HG03460 (cell line): ENCODE data around the gene GDNF.
A peak's percentile ranks its signal among the peaks of the same experiment; 100 is the strongest.

Experiments
- ATAC-seq: cut with Tn5 transposase; IDR thresholded peaks from one replicate; pipeline ENCODE4 v1.9.1; 2021; ENCODE audit not compliant: unreplicated experiment

The GDNF gene

DNA sequence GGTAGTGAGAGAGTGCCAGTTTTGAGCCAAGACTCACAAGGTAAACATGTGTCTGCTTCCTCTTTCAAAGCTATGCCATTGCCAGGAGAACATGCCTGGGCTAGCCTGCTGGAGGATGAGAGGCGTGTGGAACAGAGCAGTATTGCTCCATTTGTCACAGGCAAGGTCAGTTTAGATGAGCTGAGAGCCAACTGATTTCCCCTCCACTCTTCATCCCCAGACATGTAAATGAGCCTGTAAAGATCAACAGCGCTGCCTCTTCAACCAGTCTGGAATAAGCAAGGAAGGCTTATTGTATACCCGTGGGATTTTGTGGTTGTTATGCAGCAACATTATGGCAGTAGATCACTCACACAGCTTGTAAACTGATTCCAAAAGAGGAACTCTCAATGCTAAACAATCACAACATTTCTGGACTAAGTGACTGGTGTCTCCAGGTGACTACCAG is 8.2 kb upstream of the GDNF start:
- ATAC-seq = peak; percentile 52

DNA sequence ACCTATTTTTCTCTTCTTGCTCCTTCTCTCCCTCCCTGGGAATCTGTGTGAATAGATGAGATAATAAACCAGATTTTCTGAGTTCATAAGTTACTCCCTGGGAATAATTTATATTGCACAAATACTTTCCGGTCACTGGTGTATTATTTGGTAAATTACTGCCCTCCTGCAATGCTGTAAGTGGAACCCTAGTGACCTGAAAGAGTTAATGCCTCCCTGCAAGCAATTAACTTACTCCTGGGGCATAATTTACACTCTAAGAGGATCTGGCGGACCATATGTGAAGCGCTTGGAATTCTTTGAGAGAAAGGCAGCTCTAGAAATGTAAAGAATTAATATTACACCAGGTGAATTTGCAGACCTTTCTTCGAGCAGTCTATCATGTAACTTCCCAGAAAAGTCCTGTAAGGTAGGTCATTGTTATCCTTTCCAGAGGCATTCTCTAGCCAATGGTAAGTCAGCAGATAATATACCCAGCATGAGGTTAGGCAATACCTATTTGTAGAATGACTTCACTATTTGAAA is 7.0 kb upstream of the GDNF start:
- no peak for ATAC-seq

DNA sequence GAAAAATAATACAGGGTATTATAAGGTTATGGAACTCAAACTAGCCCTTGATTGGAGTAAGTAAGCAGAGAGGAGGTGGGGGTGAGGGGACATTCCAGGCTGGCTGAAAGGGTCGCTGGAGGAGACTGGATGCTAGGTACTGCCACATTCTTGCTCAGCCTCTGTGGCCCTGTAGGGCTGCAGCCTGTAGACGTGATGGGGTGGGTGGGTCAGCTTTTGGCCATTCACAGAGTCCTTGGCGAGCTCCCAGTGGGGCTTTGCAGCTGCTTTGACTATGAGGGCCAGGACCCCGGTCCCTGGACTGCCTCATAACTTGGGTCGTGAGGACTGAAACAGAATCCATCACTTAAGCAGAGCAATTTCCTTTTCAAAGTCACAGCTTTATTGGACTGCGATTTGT is 4.2 kb upstream of the GDNF start:
- no peak for ATAC-seq

DNA sequence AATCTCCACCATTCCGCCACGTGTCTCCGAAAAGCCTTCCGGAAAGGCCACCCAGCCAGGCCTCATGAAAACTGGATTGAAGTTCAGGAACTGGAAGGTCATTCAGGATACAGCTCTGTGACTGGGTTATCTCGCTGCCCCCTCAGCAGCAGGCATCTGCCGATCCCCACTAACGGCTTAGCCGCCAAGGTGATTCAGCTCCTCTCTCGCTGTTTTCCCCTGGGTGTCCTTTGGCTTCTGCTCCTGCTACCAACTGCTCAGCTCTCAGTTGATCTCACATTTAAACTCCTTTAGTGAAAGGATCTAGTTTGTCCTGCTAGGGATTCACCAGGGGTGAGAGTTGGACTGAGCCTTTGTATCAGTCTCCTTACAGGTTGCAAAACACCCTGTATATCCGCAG is 2.2 kb upstream of the GDNF start:
- ATAC-seq = no peak

DNA sequence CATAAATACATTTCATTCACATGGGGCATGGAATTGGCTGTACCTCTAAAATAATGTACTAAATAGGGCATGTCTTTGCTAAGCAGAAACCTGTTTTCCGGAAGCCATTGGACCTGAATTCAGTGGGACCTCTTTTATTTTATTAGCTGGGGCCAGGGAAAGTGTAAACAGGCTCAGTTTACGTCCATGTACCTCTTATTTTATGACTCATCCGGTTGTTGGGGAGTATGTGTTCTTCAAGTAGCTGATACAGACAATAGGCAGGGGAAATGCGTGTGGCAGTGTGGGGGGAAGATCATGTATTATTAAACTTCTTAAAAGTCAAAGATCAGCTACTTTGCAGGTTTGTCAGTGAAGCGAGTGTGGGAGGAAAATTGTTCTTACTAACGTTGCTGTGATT is 1.4 kb upstream of the GDNF start:
- no peak for ATAC-seq

DNA sequence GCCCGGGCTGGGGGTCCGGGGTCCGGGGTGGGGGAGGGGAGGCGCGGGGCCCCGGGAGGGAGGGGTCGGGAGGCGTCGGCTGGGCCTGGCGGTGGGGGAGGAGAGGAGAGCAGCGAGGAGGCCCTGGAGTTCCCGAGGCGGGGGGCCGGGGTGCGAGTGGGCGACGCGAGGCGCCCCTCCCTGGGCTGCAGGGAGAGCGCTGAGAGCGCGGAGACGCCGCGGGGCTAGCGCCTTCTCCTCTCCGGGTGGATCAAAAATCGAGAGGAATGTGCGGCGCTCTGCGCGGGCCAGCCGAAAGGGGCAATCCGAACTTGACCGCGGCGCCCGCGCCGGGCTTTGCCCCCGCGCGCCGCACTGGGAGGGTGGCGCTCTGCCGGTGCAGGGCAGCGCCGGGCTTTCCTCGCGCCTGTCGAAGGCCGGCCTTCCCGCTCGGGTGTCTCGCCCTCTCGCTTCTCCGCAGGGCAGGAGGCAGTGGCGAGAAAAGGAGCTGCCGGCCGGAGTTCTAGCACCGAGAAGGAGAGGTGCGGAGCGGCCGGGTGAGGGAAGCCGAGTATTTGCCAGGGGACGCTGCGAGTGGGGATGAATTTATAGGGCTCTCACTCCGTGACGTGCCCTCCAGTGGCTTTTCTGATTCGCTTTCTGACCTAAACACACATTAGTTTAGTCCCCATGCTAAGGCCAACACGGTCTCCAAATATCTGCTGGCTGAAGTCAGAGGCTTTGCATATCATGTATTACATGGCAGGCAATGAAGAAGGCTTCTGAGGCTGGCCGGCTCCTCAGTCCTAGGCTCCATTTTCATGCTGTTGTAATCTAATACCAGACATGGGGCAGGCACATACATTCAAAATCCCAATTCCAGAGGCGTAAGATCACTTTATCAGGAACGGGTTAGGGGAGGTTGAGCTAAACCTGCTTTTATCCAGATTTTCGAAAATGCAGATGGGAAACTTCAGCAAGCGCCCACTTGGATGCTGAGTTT is 503 bp upstream of the GDNF start:
- no peak for ATAC-seq

DNA sequence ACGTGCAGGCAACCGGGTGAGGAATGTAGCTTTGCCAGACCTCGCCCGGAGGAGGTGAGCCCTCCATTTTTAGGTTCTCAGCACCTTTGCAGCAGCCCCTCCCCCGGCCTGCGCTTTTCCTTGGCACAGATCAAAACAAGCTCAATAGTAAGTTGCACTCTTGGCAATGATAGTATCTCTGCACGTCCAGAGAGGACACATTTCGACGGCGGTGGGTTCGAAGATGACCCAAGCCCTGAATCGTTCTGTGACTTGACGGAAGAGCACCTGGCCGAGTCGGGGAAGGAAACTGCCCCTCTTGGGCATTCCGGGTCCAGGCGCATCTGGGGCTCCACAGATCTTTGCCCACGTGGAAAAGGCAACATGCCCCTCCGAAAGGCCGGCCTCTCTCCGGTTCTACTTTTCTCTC is 904 bp downstream of the GDNF start:
- no peak for ATAC-seq

DNA sequence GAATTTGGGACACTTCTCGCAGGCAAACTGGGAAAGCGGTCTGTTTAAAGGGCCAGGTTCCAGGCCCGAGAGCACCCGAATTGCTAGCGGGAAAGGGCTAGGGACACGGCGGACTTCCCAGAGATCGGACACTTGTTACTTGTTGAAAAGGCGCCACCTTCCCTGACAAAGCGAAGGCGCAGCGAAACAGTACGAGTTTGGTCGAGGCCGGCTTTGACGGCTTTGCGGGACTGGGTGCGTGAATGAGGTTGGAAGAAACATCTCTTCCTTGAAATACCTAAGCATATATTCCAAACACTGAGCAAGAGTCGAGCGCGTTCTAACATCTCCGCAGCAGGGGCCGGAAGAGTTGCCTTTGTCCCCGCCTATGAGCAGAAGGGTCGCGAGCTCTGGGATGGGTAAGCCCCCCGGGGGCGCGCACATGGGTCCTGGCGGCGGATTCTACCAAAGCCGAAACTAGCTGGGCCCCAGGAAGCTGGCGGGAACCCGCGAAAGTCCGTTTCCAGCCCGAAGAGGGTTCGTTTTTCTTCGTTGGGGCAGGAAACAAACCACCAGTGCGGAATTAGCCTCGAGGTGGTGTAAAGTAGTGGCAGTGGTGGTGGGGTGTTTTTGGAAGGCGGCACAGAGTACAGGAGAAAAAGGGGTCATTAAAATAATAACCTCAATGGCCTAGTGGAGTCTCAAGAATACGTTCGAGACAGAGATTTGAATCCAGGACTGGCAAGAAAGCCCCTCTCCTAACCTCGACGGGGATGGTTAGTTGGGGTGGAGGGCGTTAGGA is 1.5 kb downstream of the GDNF start:
- no peak for ATAC-seq

DNA sequence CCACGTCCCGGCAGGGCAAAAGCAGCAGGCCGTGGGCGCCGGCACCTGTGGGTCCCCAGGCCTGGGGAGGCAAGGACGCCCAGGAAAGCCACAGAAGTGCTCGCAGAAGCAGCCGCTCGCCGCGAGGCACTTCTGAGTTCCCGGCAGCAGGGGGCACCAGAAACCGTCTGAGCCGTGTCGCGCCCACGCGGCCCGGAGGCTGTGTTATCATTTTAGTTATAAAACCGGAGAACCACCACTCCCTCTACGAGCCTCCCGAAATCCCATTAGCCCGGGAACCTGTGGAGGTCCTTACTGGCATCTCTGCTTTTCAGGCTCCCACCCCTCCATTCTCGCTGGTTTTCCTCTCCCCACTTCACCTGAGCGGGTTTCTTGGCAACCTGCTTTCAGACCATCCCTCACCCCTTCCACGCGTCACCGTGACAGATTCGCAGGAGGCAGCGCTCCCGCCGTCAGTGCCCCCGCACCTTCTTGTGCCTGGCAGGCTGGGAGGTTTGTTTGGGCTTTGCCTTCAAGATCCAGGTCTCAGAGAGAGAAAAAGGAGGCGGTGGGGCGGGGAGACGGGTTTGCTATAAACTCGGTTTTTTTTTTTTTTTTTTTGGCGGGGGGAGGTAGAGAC is 2.3 kb downstream of the GDNF start:
- peak; percentile 54 for ATAC-seq

DNA sequence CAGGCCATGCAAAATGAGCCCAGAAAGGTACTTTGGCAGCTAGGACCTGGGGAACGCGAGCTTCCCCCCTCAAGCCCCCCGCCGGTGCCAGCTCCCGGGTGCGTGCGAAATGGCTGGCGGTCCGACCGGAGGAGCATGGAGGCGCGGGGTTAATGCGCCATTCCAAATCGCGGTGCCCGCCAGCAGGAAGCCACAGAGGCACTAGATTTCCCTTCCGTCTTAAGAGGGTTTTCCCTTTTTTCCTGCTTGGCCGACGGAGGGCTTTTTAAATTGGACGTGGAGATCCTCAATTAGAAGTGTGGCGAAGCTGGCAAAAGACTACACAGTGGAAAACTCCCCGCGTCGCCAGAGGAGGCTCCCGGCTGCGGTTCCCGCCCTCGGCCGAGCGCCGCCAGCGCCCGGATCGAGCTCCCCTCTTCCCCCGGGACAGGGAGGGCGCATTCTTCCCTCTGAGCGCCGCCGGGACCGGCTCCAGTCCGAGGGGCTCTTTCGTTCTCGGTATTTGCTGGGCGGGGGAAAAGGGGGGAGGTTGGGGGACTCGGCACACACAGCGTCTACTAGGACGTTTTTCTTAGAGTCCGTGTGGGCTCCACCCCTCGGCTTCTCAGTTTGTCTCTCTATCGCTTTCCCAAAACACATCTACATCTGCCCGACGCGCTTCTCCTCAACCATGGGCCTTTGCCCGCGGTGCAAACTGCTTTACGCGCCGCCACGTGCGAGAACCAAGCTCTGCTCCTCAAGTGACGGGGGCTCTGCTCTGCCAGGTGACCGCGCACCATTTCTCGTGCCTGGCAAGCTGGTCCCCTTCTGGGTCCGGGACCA is 3.0 kb downstream of the GDNF start:
- no peak for ATAC-seq

DNA sequence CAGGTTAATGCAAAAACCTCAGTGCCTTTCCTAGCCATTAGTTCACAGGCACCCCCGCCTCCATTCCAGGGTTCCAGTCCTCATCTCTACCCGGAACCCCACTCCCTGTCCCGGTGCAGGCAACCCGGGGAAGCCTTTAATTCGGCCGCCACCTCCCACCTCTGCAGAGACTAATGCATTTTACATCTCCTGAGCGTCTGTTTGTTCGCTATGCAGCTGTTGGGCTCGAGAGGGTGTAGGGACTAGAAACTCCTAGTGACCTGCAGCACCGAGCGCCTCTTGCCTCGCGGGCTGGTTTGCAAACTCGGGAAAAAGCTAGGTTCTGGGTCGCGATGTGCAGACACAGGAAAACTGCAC is 3.6 kb downstream of the GDNF start:
- ATAC-seq = no peak

DNA sequence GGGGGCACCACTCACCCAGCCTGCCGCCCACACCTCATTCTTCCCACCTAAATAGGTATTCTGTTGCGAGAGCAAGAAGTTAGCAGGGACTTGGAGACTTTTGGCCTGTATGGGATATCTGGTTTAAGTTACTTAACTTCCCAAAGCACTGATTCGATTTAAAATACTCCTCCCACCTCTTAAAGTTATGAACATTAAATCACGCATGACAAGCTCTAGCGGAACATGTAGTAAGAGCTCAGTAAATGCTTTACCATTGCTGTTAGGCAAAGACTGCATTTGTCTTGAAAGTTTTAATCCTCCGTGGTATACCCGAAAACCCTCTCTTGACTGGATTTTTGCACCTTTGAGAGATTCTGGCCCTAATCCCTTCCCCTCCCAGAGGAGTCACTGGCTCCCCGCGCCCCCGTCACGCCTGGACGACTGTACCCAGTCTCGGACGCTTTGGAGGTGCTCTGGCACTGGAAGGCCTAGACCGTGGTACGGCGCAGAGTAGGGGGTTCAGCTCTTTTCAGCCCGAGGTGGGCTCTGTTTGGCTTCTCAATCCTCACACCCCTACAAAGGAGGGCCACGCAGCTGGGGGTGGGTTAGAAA is 4.4 kb downstream of the GDNF start:
- no peak for ATAC-seq

DNA sequence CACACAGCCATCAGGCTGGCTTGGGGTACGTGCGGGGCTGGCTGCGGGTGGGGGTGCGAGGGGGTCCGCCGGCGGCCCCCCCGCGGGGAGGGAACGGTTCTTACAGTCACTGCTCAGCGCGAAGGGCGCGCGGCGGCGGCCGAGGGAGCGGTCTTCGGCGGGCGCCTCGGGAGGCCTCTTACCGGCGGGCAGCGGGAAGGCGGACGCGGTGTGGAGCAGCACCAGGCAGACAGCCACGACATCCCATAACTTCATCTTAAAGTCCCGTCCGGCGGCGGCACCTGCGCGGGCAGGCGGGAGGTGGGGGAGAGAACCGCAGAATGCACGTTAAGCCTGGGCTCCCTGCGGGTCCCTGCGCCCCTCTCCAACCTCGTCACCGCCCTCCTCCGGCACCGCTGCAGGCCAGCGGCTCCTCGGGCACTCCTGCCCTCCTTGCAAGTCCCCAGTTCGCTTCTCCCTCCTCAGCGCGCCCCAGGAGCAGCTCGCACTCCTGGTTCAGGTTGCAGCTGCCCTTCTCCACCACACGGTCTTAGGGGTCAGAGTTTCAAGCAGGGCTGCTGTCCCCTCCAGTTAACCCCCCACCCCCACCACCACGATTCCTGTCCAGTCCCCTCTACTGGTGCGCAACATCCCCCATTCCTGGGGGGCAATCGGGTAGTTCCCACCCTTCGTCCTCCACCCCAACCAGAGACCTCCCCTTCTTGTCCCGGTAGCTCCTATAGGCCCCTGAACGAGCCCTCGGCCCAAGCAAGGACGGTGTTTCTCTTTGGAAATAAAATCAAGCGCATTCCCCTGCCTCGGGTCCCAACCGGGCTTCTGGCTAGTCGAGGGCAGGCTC is 5.1 kb downstream of the GDNF start:
- no peak for ATAC-seq

DNA sequence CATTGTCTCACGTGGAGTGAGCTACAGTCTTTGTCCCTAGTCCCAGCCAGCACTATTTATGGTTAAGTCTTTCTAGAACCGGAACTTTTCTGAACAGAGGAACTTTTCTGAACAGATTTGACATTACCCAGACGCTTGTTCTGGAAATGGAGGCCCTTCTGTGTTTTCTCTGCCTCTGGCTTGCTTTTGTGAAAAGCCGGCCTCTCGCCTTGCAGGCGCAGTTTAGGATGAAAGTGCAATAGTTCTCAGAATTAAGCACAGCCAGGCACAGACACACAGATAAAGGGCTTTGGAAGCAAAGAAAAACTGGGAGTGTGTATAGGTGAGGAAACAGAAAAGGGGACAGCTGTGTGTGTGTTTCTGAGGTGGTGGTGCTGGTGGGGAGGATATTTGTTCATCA is 5.9 kb downstream of the GDNF start:
- ATAC-seq = no peak

DNA sequence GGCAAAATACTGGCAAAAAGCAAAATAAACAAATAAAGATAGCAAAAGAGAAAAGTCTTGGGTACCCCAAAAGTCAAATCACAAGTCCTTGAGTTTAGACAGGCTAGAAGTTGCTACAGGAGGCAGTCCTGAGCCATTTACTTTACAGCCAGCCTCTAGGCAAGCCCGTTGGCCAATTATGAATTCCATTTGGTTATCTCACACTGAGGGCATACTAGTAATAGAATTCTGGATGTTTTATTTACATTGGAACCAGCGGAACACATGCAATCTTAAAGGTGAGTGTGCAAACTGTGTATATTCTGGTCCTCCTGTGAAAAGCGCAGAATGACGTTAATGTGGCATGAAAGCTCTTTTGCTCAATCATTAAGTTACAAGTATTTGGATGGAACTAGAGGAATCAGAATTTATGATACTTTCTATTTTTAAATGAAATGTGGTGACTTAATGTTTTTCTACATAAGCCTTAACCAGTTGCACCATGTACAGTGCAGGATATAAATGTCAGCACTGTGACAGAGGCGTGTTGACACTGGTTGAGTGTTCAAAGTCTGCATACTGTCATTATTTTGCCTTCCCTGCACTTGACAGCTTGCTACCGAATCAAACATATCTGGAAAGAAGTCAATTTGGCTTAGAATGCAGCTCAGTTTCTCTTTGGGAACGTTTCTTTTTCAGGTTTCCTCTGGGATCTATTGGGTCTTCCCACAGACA is 7.9 kb downstream of the GDNF start:
- no peak for ATAC-seq

DNA sequence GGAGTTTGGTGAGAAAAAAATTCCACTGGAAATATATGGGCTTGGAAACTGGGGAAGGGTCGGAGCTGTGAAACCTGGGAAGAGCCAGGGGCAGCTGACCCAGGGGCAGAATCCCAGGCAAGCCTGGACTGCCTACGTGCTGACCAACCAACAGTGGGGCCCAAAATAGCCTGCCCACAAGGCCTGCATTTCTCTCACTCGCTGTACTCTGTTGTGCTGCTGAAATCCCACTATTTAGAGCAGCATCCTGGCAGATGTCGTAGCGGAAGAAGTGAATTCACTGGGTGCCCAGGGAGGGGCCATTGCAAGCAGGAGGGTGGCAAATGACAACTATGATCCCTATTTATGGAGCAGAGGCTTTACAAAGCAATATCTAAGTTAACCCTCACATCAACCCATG is 9.5 kb downstream of the GDNF start:
- ATAC-seq = no peak

DNA sequence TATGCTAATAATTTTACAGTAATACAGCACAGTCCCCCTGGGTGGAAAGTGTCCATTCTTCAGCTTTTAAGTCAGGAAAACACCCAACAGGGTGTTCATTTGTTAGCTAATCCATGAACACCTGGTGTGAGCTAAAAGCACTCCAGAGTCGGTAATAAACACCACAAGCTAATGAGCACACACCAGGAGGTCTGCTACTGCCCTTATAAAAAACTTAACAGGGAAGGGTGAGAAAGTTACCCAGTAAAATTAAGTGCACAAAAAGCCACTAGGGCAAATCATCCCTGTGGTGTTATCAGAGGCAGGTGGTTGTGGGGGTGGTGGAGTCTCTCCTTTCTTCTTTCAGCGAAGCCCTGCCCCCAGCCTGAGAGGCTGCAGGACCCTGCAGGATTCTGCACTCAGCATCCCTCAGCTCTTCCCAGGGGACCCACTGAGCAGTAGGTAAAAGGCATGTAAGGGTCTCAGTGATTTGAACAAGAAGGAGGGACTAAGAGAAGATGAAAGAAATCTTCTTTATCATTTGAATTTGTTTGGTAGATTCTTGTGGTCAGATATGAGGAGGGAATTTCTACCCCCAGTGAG is 14.4 kb downstream of the GDNF start:
- no peak for ATAC-seq

DNA sequence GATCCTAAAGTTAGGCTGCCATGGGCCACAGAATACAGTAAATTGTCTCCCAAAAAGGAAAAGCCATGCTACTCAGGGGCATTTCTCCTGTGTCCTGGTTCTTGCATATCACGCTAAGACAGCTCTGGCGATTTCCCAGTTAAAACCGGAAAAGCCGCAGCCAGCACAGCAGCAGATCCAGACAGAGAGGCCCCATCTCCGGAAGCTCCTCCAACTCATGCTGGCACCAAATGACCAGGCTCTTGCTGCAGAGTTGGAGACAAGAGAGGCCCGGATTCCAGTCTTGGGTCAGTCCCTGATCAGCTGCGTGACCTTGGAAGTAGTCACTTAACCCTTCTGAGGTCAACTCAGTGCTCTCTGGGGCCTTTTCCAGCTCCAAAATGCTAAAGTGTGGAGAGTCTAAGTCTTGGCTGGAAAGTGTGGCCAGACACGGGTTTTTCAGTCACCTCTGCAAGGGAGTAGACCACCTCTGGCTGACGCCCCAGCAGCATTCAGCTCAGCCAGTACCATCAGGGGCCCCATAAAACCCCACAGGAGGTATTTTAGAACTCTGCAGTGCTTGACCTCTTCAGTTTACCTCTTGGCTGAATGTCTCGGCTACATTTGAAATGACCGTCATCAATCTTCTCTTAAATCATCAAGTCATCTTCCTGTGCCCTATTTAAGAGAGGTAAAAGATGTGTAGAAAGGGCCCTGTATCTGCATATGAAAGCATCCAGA is 16.2 kb downstream of the GDNF start:
- ATAC-seq = no peak
